GM12875 (cell line): Measurements from ENCODE around the gene FOXK1.

Source experiments
- H3K4me3 ChIP-seq: one replicate; pipeline ENCODE4 v1.5.1; 2011; ENCODE audit warnings: low read depth, low read length, control low read depth
- TF ChIP-seq, protein P1 (sequence below): IDR thresholded peaks from 2 replicates; pipeline ENCODE4 v1.5.1; 2011; ENCODE audit warnings: low read depth, mild to moderate bottlenecking, control low read depth, inconsistent platforms, low read length, moderate library complexity, borderline replicate concordance; ENCODE audit not compliant: insufficient read depth

FOXK1 gene

DNA sequence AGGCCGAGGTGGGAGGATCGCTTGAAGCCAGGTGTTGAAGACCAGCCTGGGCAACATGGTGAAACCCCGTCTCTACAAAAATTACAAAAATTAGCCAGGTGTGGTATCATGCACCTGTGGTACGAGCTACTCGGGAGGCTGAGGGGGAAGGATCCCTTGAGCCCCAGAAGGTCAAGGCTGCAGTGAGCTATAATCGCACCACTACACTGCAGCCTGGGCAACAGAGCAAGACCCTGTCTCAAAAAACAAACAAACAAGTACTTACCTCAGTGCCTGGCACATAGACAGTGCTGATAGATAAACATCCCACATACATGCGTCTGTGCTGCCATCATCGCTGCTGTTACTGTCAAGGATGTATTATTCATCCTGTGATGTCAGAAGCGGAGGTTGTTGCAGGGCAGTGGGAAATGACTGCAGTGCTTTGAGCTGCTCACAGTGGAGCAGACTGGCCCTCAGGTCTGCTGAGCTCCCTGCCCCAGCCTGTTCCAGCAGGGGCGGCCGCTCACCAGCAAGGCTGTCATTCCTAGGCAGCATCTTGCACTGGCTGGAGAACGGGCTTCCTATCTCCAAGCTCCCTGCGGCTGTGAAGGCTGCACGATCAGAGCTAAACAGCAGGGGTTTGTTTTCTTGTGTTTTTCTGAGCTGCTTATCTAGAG, 18.6 kb downstream of the FOXK1 start:
- H3K4me3 ChIP-seq, result no peak overlapping the region
- TF ChIP-seq, protein P1, sequence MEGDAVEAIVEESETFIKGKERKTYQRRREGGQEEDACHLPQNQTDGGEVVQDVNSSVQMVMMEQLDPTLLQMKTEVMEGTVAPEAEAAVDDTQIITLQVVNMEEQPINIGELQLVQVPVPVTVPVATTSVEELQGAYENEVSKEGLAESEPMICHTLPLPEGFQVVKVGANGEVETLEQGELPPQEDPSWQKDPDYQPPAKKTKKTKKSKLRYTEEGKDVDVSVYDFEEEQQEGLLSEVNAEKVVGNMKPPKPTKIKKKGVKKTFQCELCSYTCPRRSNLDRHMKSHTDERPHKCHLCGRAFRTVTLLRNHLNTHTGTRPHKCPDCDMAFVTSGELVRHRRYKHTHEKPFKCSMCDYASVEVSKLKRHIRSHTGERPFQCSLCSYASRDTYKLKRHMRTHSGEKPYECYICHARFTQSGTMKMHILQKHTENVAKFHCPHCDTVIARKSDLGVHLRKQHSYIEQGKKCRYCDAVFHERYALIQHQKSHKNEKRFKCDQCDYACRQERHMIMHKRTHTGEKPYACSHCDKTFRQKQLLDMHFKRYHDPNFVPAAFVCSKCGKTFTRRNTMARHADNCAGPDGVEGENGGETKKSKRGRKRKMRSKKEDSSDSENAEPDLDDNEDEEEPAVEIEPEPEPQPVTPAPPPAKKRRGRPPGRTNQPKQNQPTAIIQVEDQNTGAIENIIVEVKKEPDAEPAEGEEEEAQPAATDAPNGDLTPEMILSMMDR, result no peak

GRCh38 chr7:4702961-4703512, 20.9 kb downstream of the FOXK1 start:
- no peak overlapping the region for H3K4me3 ChIP-seq
- TF ChIP-seq, protein P1, result no peak

DNA sequence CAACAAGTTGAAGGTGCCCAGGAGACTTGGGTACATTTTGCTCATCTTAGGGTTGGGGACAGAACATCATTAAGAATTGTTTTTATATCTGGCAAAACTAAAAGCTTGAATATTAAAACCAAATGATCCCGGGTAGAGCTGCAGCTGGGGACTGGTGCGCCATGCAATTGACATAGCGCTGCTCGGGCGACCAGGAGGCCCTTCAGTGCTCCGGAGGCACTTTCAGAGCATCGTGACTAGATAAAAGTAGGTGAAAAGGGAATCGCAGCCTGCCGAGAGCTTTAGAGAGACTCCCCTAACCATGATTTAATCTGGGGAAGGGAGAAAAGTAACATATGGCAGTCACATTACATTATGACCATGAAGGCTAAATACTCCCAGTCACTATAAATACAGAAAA, 21.4 kb downstream of the FOXK1 start:
- TF ChIP-seq, protein P1, result no peak

DNA sequence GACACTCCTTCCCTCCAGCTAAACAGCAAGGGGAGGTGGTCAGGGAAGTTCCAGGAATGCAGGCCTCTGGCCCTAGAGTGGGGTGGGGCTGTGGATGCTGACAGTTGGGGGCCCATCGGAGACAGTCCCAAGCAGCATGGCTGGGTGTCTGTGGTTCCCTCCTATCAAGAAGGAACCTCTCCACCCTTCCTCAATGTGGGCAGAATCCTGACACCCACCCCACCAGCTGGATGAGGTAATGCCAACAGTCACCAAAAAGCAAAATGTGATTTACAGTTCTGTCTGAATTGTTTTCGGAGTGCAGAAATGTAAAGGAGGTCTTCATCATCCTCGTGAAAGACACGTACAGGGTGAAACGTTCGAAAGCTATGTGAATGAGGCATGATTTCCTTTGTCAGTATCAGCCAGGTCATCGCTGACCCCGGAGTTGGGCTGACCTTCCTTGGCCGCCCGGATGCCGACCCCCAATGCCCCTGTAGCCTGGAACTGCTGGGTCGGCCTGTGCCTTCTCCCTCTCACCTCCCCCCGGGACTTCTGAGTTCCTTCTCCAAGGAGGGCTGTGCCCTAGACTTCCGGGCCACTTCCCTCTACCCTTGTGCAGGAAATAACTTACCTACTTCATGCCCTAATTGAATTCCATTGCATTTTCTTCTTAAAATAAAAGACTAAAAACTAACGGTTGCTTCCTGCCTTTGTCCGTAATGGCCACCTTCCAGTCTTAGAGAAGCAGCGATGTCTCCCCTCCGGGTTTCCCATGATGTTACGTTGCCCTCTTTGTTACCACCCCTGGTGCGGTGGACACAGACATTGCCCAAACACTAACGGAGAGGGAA, 24.5 kb downstream of the FOXK1 start:
- H3K4me3 ChIP-seq, result no peak overlapping the region
- TF ChIP-seq, protein P1, result no peak

More for the DNA sequence above, 21.4 kb downstream of the FOXK1 start:
- no peak overlapping the region for H3K4me3 ChIP-seq

DNA sequence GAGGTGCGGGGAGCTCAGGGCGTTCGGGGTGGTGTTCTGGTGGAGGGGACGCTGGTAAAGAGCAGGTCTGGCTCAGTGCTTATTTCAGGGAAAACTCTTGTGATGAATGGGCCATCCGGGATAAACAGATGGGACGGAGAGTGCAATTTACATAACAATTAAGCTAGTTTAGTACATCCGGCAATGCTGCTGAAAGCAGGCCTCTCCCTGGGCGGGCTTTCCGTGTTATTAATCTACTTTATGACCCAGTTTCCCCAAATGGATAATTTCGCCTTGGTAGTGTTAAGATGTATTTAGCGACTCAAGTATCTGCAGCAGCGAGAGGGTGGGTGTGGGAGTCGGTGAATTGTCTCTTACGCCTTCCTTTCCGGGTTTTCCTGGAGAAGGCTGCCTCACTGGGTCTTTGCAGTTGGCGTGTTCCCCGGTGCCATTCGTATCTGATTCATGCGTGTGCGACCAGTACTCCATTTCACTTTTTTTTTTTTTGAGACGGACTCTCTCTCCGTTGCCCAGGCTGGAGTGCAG, 25.2 kb downstream of the FOXK1 start:
- TF ChIP-seq, protein P1, result no peak
- H3K4me3 ChIP-seq, result no peak overlapping the region

- H3K4me3 ChIP-seq, result no peak overlapping the region
- TF ChIP-seq, protein P1, result no peak
These were observed 25.9 kb downstream of the FOXK1 start for GRCh38 chr7:4707980-4708411.

DNA sequence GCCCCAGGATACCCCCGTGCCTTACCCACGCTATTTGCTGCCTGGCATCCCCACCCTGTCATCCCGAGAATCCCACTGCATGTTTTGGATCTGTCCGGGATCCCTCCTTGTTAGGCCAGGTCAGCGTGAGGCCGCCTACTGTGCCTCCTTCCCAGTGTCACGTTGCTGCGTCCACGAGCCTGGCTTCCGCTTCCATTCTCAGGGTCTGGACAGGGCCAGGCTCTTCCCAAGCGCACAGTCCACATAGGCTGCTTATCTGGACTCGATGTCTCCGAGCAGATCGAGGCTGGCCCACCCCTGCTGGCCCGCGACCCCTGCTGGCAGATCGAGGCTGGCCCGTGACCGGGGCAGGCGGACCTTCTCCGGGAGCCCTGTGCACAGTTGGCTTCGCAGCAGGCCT, 27.1 kb downstream of the FOXK1 start:
- H3K4me3 ChIP-seq, result no peak overlapping the region
- TF ChIP-seq, protein P1, result no peak
